ENCODE results near the gene FBP2. TPM values are rescaled to one million over a fixed set of nuclear protein-coding genes. Genes with fewer than 3 reads are reported as not detected.

FBP2 gene
- total RNA-seq, 1 donor from 2014 or later, result not detected

- TF ChIP-seq CTCF (IDR thresholded peaks at IDR 0.05), result no peak
- no peak for TF ChIP-seq POLR2AphosphoS5 (IDR thresholded peaks at IDR 0.05; ENCODE audit: insufficient read depth in 1 of 2, low read depth in 1 of 2)
- TF ChIP-seq POLR2A (IDR thresholded peaks at IDR 0.05), result no peak
- H3K9me3 ChIP-seq, result no peaks in the 10 kb centered on the region
- no peaks in the 10 kb centered on the region for H3K27me3 ChIP-seq
- H3K27ac ChIP-seq, result no peak overlapping the region
- no peak overlapping the region for H3K4me3 ChIP-seq
- no peaks in the 10 kb centered on the region for H3K4me1 ChIP-seq
- intact Hi-C loops (cut with DNase I), result no loop called here
- DNase-seq (ENCODE audit: extremely low spot score in 2 of 2), result no peak
- no peaks in the 10 kb centered on the region for H3K36me3 ChIP-seq
Measured at GRCh38 chr9:94607423-94607691, 13.7 kb upstream of the FBP2 start.

- Histone ChIP-seq H3K36me3 (no peaks in the 10 kb centered on the region), H3K27me3 (no peaks in the 10 kb centered on the region), H3K9me3 (no peaks in the 10 kb centered on the region), H3K4me1 (no peaks in the 10 kb centered on the region), H3K4me3 (no peak overlapping the region), H3K27ac (no peak overlapping the region)
- intact Hi-C loops (cut with DNase I), result no loop called here
- TF ChIP-seq POLR2AphosphoS5 (IDR thresholded peaks at IDR 0.05; ENCODE audit: insufficient read depth in 1 of 2, low read depth in 1 of 2) (no peak), CTCF (IDR thresholded peaks at IDR 0.05) (no peak), POLR2A (IDR thresholded peaks at IDR 0.05) (no peak)
- no peak for DNase-seq (ENCODE audit: extremely low spot score in 2 of 2)
Measured at GRCh38 chr9:94606646-94607422, 13.2 kb upstream of the FBP2 start.

GRCh38 chr9:94603259-94604160 is 9.9 kb upstream of the FBP2 start:
- no peaks in the 10 kb centered on the region for H3K27me3 ChIP-seq
- H3K27ac ChIP-seq, result no peak overlapping the region
- H3K4me3 ChIP-seq, result no peak overlapping the region
- TF ChIP-seq CTCF (IDR thresholded peaks at IDR 0.05) (peak in 1 of 3 experiments; percentile 41), POLR2AphosphoS5 (IDR thresholded peaks at IDR 0.05; ENCODE audit: insufficient read depth in 1 of 2, low read depth in 1 of 2) (no peak), POLR2A (IDR thresholded peaks at IDR 0.05) (no peak)
- intact Hi-C loops (cut with DNase I), result no loop called here
- H3K36me3 ChIP-seq, result no peaks in the 10 kb centered on the region
- DNase-seq (ENCODE audit: extremely low spot score in 2 of 2), result no peak
- no peaks in the 10 kb centered on the region for H3K4me1 ChIP-seq
- no peaks in the 10 kb centered on the region for H3K9me3 ChIP-seq

- intact Hi-C loops (cut with DNase I), result no loop called here
- Histone ChIP-seq H3K4me1 (no peaks in the 10 kb centered on the region), H3K36me3 (no peaks in the 10 kb centered on the region), H3K27ac (no peak overlapping the region), H3K4me3 (no peak overlapping the region), H3K9me3 (no peaks in the 10 kb centered on the region), H3K27me3 (no peaks in the 10 kb centered on the region)
- no peak for TF ChIP-seq CTCF (IDR thresholded peaks at IDR 0.05)
- TF ChIP-seq POLR2AphosphoS5 (IDR thresholded peaks at IDR 0.05; ENCODE audit: insufficient read depth in 1 of 2, low read depth in 1 of 2), result no peak
- no peak for TF ChIP-seq POLR2A (IDR thresholded peaks at IDR 0.05)
- DNase-seq (ENCODE audit: extremely low spot score in 2 of 2), result no peak
Measured at GRCh38 chr9:94602666-94603065, 9.0 kb upstream of the FBP2 start.

GRCh38 chr9:94600715-94601114 is 7.1 kb upstream of the FBP2 start:
- intact Hi-C loops (cut with DNase I), result no loop called here
- TF ChIP-seq POLR2A (IDR thresholded peaks at IDR 0.05), result no peak
- TF ChIP-seq CTCF (IDR thresholded peaks at IDR 0.05), result no peak
- TF ChIP-seq POLR2AphosphoS5 (IDR thresholded peaks at IDR 0.05; ENCODE audit: insufficient read depth in 1 of 2, low read depth in 1 of 2), result no peak
- no peaks in the 10 kb centered on the region for H3K9me3 ChIP-seq
- H3K27ac ChIP-seq, result no peak overlapping the region
- H3K27me3 ChIP-seq, result no peaks in the 10 kb centered on the region
- H3K36me3 ChIP-seq, result no peaks in the 10 kb centered on the region
- H3K4me1 ChIP-seq, result no peaks in the 10 kb centered on the region
- DNase-seq (ENCODE audit: extremely low spot score in 2 of 2), result no peak
- no peak overlapping the region for H3K4me3 ChIP-seq

Data from vagina (tissue), 2 donors.